Endometrial microvascular endothelial cells (primary cell): ENCODE results near the gene XIRP1. TPM values are rescaled to one million over a fixed set of nuclear protein-coding genes. Genes with fewer than 3 reads are reported as not detected.

Experiments
- in situ Hi-C: cut with HindIII; loops from 2 replicates; pipeline ENCODE4 v1.10.0; 2017; ENCODE audit warnings: low sequenced_read_pairs, low pct_unique_long_range_greater_than_20kb; ENCODE audit errors: inconsistent ontology term
- total RNA-seq: library from RNA; depleted of rRNA; stranded (reverse); fragments of >200 nt; gene quantifications from one replicate; pipeline ENCODE4 v1.2.3, GENCODE V29; 2015; ENCODE audit errors: inconsistent ontology term

XIRP1 gene
- total RNA-seq, 1 donor from 2014 or later, result not detected

DNA sequence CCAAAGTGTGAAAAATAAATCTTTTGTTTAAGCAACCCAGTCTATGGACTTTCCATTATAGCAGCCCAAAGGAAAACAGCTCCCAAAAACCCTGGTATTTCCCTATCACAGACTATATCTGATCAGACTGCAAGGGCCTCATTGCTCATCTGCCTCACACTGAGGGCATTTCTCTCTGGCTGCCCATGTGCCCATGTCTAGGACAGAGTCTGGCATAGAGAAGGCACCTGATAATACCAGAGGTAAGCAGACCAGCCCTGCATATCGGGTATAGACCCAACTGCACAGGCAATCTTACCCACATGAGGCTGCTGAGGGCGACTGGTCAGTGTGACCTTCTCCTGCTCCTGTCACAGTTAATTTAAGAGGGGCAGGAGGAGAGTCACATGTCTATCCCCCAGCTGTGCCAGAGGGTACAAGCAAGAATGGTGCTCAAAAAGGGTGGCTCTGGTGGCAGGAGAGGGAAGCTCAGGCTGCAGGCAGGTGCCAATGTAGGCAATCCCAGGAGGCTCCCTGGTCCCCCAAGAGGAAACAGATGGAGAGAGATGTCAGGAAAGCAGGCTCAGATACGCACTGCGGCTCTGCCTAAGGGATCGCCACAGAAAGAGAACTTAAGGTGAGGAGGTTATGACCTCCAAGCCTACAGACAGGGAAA is 42.1 kb downstream of the XIRP1 start:
- in situ Hi-C loops, result no loop called here

DNA sequence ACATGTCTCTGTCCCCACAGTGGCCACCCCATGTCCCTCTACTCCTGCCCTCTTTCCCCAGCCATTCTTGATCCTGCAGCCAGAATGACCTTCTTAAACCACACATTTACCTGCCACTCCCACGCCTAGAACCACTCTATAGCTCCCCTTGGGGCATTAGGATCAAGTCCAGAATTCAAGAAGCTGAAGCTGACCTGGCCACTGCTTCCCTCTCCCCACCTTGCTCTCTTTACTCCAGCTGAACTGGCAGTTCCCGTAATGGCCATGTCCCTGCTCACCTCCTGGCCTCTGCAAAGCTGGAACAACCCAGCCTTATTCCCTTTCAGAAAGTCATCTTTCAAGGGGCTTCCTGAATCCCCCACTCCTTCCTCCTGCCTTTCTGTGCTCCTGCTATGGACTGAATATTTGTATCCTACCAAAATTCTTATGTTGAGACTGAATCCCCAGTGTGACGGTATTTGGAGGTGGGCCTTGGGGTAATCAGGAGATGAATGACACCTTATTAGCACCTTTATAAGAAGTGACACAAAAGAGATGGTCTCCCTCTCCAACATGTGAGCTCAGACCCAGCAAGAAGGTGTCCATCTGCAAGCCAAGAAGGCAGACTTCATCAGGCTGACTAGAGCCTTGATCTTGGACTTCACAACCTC is 42.8 kb downstream of the XIRP1 start:
- in situ Hi-C loops, result loop anchor here (25.0 kb wide), 1 partner anchor 138 kb away; the partner anchor contains the start of gene CX3CR1

DNA sequence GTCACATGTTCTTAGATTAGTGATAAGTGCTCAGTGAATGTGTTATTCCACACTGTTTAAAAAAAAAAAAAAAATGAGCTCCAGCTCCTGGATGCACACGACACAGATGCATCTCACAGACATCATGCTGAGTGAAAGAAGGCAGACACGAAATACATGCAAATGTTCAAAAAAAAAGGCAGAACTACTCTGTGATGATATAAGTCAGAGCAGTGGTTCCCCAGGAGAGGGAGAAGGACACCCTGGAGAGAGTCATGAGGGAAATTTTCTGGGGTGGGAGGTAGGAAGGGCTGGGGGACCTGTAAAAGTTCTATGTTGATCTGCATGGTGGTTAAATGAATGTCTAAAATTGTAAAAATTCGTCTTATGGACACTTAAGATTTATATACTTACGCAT is 43.3 kb downstream of the XIRP1 start:
- in situ Hi-C loops, result loop anchor here (25.0 kb wide), 1 partner anchor 138 kb away; the partner anchor contains the start of gene CX3CR1

DNA sequence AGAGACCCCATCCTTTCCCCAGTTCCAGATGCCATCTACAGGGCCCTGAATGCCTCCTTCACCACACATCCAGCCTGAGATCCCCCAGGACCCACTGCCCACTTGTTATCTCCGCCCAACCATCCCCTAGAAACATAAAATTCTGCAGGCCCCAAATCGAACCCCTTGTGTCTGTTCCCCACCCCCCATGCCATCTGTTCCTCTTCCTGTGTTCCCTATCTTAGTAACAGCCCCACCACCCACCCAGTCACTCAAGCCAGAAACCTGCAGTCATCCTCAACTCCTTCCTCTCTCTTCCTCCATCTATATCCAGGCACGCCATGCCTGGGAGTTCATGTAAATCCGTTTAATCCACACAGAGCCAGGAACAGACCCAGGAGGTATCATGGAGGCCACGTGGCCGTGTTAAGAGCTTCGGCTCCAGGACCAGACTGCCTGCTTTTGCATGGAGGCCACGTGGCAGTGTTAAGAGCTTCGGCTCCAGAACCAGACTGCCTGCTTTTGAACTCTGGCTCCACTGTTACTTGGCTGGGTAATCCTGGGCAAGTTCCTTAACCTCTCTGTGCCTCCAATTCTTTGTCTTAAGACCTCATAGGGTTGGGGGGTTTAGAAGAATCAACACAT is 43.8 kb downstream of the XIRP1 start:
- in situ Hi-C loops, result loop anchor here (25.0 kb wide), 1 partner anchor 139 kb away; the partner anchor contains the start of gene CX3CR1

DNA sequence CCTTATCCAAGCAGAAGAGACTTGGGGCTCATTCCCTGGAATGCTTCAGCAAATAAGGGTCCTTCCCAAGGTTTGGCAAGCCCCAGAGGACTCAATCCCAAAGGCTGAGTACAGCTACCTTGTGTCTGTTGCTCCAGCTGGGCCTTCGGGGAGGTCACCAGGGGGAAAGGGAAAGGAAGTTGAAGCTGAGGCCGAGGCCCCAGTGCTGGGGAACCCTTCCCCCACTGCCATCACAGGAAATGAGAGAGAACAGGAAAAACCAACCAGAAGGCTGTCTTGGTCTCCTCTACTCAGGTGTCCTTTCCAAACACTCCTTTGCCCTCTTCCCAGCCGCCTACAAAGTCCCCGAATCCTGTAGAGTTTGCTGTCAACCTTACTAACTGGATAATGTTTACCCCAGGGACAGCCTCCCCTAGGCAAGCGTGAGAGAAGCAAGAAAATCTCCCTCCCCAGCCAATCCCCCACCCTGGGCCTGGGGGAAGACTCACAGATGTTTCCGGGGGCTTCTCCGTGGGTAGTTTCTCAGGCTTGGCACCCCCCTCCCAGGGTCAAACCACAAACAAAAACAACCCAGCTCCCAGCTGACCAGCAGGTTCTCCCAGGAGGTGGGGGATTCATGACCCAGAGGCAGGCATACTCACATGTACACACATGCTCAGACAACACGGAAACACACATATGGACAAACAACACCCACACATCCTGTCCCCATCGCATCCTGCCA is 44.5 kb downstream of the XIRP1 start:
- in situ Hi-C loops, result loop anchor here (25.0 kb wide), 1 partner anchor 139 kb away; the partner anchor contains the start of gene CX3CR1

DNA sequence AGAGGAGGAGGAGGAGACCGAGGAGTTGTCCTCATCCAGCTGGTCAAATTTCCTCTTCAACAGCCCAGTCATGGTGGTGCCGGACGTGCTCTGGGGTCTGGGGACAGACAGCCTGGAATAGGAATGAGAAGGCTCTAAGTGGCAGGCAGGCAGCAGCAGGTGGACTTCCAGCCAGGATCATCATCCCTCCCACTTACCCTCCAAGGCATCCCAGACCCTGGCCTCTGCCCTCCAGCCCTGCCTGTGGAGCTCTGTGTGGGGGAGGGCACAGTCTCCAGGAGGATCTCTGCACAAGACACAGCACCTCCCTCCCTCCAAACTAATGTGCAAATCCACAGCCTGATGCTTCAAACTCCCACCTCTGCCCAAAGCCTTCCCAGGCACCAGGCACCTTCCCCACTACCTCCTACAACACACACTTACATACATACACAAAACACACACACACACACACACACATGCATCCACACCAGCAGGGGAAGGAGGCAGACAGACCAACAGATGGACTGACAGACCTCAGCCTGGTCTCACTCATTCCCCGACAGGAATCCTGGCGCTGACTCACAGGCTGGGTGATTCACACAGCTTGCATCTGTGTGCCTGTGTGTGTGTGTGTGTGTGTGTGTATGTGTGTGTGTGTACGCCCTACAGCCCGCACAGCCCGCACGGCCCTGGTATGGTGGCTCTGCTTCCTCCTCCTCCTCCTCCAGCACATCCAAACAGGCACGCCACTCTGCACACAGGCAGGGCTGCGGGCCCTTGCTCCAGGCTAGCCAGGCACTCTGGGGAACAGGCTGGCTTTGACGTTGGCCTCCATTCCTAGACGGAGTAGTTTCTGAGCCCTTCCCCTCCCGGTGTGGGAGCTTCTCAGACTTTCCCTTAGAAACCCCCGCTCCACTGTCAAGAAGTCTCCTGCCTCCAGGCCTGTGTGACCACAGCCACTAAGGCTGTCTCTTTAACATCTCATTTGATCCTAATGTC is 45.5 kb downstream of the XIRP1 start:
- in situ Hi-C loops, result loop anchor here (25.0 kb wide), 1 partner anchor 140 kb away; the partner anchor contains the start of gene CX3CR1

DNA sequence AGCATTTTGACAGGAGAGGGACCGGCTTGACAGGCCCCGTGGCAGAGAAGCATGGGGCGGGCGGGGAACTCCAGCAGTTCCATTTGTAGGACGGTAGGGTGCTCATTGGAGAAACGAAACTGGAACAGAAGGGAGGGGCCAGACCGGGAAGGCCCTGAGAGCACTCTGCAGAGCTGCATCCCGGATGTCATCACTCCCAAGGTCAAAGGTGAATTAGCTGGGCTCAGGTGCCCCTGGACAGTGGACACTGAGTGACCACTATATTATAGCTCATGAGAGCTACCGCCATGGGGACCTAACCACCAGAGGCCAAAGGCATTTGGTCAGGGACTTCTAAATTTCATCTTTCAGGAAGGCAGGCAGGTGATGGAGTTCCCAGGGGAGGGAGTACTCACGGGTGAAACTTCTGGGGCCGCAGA is 46.3 kb downstream of the XIRP1 start:
- in situ Hi-C loops, result loop anchor here (25.0 kb wide), 1 partner anchor 141 kb away; the partner anchor contains the start of gene CX3CR1

DNA sequence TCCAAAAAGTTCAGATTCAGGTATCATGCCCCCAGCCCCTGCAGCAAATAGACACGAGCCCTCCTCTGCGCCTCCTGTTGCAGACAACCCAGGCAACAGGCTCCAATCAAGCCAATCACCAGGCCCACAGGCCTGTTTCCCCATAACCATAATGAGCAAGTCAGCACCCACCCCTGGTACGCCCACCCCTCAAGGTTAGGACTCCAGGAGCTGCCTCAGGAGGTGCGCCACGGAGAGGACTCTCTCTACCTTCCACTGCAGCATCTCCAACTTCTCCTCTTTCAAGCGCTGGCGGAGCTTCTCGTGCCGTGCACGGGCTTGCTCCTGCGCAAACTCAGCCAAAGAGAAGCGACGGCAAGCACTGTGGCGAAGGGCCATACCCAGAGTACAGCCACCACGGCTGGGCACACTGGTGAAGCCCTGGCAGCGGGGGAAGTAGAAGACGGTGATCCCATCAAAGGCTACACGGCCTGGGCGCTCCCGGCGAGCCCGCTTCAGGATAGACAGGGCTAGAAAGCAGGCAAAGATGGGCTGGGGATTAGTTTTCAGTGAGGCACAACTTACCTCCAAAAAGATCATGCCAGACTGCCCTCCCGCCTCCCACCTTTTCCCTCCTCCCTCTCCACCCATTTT is 47.5 kb downstream of the XIRP1 start:
- in situ Hi-C loops, result loop anchor here (25.0 kb wide), 1 partner anchor 142 kb away; the partner anchor contains the start of gene CX3CR1

DNA sequence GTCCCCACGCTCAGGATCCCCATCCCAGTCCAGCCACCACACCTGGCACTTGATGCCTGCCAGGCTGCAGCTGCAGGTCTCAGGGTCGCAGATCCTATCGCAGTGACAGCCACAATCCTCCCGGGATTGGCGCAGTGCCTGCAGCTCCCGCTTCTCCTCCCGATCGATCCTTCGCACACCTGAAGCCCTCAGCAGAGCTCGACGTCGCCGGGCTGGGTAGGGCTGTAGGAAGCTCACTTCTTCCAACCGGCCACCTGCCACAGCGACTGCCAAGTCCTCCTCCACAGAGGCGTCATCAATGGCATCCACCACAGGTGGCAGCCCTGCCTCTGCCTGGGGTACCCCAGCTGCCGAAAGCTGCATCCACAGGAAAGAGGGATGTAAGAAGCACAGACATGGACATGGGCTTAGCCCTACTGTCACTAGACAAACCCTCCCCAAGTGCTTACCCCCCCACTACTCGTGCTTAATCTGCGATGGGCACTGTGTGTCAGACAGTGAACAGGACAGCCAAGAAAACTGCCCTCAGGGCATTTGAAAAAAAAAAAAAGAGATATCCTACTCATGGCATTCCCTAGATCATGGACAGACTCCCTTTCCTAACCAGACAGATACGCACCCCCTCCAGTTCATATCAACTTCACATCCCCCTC is 48.2 kb downstream of the XIRP1 start:
- in situ Hi-C loops, result loop anchor here (25.0 kb wide), 1 partner anchor 143 kb away; the partner anchor contains the start of gene CX3CR1

DNA sequence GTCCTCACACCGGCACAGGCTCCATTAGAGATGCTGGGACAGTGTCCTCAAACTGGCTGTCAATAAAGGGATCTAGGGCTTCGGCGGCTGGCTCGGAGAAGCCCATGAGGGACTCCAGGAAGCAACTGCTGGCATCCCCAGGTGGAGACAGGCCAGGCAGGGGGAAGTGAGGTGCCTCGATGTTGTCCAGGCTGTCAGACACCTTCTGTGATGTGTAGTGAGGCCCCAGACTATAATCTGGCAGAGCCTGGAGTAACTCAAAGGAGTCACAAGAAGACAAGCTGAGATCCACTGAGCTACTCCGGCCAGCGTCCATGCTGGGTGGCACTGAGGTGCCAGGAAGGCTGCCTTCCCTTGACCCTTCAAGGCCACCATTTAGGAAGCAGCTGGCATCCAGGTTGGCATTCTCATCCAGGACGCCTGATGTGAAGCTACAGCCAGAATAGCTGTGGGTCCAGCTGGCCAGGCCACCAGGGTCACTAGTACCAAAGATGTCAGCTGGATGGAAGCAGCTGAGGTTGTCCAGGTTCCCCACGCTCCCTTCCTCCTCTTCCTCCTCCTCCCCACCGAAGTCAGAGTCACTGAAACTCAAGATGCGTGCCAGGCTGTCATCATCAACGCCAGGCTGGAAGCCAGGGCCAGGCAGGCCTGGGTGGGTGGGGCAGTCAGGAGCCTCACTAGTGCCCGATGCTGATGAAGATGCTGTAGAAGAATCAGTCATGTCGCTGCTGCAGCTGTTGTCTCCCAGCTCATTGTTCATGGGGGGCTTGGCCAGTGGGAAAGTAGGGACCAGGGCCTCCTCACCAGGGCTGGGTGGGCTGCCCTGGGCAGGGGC is 49.1 kb downstream of the XIRP1 start:
- in situ Hi-C loops, result loop anchor here (25.0 kb wide), 1 partner anchor 144 kb away; the partner anchor contains the start of gene CX3CR1

DNA sequence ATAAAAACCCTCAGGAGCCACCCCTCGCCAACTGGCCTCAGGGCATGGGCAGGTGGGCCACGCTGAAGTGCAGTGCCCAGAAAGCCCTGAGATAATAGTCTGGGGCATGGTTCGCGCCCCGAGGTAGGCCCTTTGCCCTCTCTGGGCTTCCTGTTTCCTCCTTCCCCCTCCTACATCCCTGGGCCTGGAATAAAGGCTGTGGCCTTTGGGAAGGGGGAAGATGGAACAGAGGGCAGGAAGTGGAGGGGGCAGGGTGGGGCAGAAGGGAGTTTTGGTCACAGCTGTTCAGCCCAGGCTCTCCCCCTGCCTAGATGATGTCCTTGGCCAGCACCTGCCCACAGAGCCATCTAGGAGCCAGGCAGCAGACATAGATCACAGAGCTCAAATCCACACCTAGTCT is 50.3 kb downstream of the XIRP1 start:
- in situ Hi-C loops, result loop anchor here (25.0 kb wide), 1 partner anchor 145 kb away; the partner anchor contains the start of gene CX3CR1

DNA sequence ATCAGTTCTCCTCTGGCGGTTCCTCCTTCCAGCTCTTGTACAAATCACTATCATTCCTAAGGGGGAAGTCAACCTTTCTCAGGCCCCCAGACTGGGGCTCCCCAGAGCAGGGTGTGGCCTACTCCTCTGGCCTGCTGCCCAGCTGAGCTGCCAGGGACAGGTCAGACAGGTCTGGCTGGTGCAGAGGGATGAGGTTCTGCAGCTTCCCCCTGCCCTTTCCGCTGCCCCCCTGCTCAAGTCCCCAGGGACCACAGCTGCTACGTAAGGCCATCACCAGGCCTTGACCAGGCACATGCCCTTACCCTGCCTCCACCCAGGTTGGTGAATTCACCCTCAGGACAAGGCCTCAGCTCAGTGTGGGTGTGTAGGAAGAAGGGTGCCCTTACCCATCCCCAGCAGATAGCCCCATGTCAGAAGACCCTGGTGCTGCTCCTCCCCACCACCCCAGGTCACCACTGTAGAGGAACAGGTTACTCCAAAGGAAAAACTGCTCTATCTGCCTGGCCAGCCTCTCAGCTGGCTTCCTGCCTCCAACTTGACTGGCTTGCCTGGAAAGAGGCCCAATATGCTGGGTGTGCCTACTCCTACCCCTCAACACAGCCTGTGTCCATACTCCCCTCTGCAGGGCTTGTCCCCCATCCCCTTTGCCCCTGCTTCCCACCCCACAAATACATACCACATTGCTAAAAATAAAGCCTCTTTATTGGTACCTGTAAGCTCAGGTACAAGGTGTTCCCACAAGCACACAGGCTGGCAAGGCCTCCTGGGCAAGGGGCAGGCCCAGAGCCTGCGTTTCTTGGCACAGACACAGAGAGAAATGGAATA is 51.0 kb downstream of the XIRP1 start:
- in situ Hi-C loops, result loop anchor here (25.0 kb wide), 1 partner anchor 146 kb away; the partner anchor contains the start of gene CX3CR1

DNA sequence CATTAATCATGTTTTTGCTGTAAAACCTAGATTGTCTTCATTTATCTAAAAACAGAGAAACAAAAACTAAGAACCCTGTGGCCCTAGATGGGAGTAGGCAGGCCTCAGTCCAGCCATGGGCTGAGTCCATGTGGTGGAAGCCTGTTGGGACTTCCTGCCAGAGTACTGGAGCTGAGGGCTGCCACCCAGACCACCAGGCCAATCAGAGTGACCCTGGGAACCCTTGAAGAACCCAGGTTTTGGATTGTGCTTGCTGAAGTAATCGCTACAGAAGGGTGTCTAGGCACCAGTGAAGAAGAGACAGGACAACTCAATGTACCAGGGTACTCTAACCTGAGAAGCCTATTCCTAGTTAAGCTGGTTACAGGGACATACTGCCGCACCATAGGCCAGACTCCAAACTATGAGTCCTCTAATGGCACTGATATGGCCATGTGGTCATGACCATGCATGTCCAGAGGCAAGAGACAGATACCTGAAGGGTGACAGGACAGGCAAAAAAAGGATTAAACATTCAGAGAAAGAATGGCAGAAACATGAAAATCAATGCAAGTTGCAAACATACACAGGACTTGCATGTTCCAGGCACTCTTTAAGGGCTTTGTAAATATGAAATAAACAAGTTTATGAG is 51.9 kb downstream of the XIRP1 start:
- in situ Hi-C loops, result loop anchor here (25.0 kb wide), 1 partner anchor 147 kb away; the partner anchor contains the start of gene CX3CR1

DNA sequence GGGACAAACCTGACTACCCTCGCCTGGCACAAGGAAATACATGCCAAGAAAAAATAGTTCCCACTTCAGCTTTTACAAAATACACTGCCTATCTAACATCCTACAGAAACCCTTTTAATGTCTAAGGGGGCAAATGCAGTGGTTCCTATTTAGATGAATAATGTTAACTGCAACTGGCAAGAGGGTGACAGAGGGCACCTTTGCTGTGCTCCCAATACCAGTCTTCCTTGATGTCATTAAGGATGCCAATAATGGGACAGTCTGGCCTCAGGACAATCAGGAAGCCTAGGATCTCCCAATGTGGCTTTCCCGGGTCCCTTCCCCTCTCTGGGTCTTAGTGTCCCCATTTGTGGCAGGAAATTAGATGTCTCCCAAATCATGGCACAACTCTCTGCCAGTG is 53.0 kb downstream of the XIRP1 start:
- in situ Hi-C loops, result loop anchor here (25.0 kb wide), 1 partner anchor 148 kb away; the partner anchor contains the start of gene CX3CR1
